Neural cell (in vitro differentiated cells): ENCODE data around the gene RUFY3.

Experiments
- CTCF ChIP-seq: fragments of 450-650 bp; IDR thresholded peaks from 2 replicates; pipeline ENCODE4 v1.5.1; 2014; ENCODE audit warnings: antibody characterized with exemption, mild to moderate bottlenecking, moderate library complexity; ENCODE audit not compliant: poor library complexity, severe bottlenecking
- EP300 ChIP-seq: fragments of 450-650 bp; conservative IDR thresholded peaks from 2 replicates; pipeline ENCODE4 v1.6.1; 2014; ENCODE audit warnings: antibody characterized with exemption, mild to moderate bottlenecking, moderate library complexity; ENCODE audit not compliant: poor library complexity, severe bottlenecking
- EZH2 ChIP-seq: fragments of 200-600, 300-800 bp; shearing (Covaris generic), sonication (generic); IDR thresholded peaks from 2 replicates; pipeline ENCODE4 v1.6.1; 2014; ENCODE audit warnings: antibody characterized with exemption, low read length, borderline replicate concordance, mild to moderate bottlenecking; ENCODE audit not compliant: insufficient read depth, poor library complexity, severe bottlenecking
- POLR2AphosphoS5 ChIP-seq: IDR thresholded peaks from 2 replicates; pipeline ENCODE4 v1.6.1; 2012
- RAD21 ChIP-seq: fragments of 450-650 bp; conservative IDR thresholded peaks from 2 replicates; pipeline ENCODE4 v1.6.1; 2014; ENCODE audit warnings: antibody characterized with exemption, mild to moderate bottlenecking, moderate library complexity
- SMC3 ChIP-seq: fragments of 450-650 bp; conservative IDR thresholded peaks from 2 replicates; pipeline ENCODE4 v1.6.1; 2014; ENCODE audit warnings: antibody characterized with exemption, mild to moderate bottlenecking, moderate library complexity; ENCODE audit not compliant: poor library complexity
- TAF1 ChIP-seq: IDR thresholded peaks from 2 replicates; pipeline ENCODE4 v1.6.1; 2012; ENCODE audit warnings: low read depth

GRCh38 chr4:70712150-70712549, 9.6 kb upstream of the RUFY3 start:
- TF ChIP-seq CTCF, result no peak
- TF ChIP-seq EZH2, result no peak
- TF ChIP-seq RAD21, result no peak
- TF ChIP-seq TAF1, result no peak
- TF ChIP-seq EP300, result no peak
- no peak for TF ChIP-seq POLR2AphosphoS5
- TF ChIP-seq SMC3, result no peak
